ENCODE results near the gene TFF2. TPM values are rescaled to one million over a fixed set of nuclear protein-coding genes. Genes with fewer than 3 reads are reported as not detected.

The TFF2 gene
- total RNA-seq, 1 donor = not detected

DNA sequence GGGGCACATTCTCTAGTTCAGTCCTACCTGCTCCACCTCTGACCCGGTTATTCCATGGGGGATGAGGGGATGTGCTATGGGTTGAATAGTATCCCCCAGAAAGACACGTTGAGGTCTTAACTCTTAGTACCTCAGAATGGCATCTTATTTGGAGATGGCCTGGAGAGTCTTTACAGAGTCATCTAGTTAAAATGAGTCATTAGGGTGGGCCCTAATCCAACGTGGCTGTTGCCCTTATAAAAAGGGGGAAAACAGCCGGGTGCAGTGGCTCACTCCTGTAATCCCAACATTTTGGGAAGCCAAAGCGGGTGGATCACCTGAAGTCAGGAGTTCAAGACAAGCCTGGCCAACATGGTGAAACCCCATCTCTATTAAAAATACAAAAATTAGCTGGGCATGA lies 39.4 kb upstream of the TFF2 start:
- H3K27me3 ChIP-seq (ENCODE audit: insufficient read depth, low read length) = peaks cover 14% of the 10 kb centered on the region
- no peak overlapping the region for H2AFZ ChIP-seq (ENCODE audit: low read length)
- no peaks in the 10 kb centered on the region for H4K20me1 ChIP-seq (ENCODE audit: insufficient read depth, low read length)
- no peaks in the 10 kb centered on the region for H3K4me1 ChIP-seq (ENCODE audit: insufficient read depth, low read length)
- no peak for DNase-seq (ENCODE audit: insufficient read length, low spot score, missing footprints)
- H3K4me3 ChIP-seq (ENCODE audit: insufficient read depth, low read length) = no peak overlapping the region
- no peak overlapping the region for H3K27ac ChIP-seq (ENCODE audit: low read depth, low read length)
- no peaks in the 10 kb centered on the region for H3K79me2 ChIP-seq (ENCODE audit: insufficient read depth, low read length)
- no peak overlapping the region for H3K4me2 ChIP-seq (ENCODE audit: insufficient read depth, low read length)
- TF ChIP-seq, protein P1, sequence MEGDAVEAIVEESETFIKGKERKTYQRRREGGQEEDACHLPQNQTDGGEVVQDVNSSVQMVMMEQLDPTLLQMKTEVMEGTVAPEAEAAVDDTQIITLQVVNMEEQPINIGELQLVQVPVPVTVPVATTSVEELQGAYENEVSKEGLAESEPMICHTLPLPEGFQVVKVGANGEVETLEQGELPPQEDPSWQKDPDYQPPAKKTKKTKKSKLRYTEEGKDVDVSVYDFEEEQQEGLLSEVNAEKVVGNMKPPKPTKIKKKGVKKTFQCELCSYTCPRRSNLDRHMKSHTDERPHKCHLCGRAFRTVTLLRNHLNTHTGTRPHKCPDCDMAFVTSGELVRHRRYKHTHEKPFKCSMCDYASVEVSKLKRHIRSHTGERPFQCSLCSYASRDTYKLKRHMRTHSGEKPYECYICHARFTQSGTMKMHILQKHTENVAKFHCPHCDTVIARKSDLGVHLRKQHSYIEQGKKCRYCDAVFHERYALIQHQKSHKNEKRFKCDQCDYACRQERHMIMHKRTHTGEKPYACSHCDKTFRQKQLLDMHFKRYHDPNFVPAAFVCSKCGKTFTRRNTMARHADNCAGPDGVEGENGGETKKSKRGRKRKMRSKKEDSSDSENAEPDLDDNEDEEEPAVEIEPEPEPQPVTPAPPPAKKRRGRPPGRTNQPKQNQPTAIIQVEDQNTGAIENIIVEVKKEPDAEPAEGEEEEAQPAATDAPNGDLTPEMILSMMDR (IDR thresholded peaks at IDR 0.05; ENCODE audit: extremely low read depth, low read depth, low read length) = no peak
- no peaks in the 10 kb centered on the region for H3K36me3 ChIP-seq (ENCODE audit: insufficient read depth, low read length)
- H3K9me3 ChIP-seq (ENCODE audit: low read depth, low read length) = no peaks in the 10 kb centered on the region

DNA sequence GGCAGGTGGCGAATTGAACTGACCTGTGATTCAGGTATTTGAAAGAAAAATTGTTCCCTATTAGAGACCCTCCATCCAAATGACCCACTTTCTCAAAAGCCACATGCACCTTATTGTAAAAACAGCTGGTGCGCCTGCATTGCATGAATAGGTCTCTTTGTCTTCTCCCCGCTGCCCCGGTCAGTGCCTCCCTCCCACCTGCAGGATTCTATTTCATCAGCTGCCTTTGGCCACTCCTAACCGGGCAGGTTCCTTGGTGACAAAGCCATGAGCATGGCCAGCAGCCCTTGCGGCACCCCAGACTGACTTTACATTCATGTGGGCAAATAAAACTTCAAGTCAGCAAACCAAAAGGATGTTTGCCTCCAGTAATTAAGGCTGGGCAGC lies 38.6 kb upstream of the TFF2 start:
- peaks cover 14% of the 10 kb centered on the region for H3K27me3 ChIP-seq (ENCODE audit: insufficient read depth, low read length)
- DNase-seq (ENCODE audit: insufficient read length, low spot score, missing footprints) = no peak

DNA sequence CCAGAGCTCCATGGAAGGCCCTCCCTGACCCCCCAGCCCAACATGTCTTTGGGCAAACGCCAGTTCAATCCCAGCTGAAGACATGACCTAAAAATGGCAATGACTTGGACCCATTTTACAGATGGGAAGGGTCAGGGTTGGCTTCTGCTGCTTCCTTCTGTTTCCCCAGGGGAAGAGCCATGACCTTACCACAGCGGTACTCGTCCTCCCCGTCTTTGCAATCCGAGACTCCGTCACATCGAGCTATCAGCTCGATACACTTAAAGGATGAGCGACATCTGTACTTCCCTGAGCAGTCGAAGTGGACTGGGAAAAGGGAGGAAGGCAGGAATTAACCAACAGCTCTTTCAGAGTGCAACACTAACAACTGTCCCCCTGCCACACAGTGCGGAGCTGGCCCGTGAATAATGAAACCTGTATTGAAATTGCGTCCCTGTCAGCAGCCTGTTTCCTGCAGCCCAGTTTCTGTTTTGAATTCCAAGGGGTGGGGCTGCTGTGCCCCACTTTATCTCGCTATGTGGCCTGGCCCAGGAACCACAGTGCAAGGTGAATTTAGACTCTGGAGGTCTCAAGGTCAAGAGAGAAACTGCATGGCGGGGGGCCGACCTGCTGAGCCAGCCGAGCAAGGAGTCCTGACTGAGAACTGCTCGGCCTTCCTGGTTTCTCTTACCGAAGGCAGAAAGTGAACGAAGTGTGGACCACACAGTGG lies 38.1 kb upstream of the TFF2 start:
- Histone ChIP-seq H3K27ac (ENCODE audit: low read depth, low read length) (no peak overlapping the region), H3K4me1 (ENCODE audit: insufficient read depth, low read length) (no peaks in the 10 kb centered on the region), H3K4me2 (ENCODE audit: insufficient read depth, low read length) (no peak overlapping the region), H2AFZ (ENCODE audit: low read length) (no peak overlapping the region), H3K9me3 (ENCODE audit: low read depth, low read length) (no peaks in the 10 kb centered on the region), H3K4me3 (ENCODE audit: insufficient read depth, low read length) (no peak overlapping the region), H3K36me3 (ENCODE audit: insufficient read depth, low read length) (no peaks in the 10 kb centered on the region), H4K20me1 (ENCODE audit: insufficient read depth, low read length) (no peaks in the 10 kb centered on the region), H3K27me3 (ENCODE audit: insufficient read depth, low read length) (peaks cover 14% of the 10 kb centered on the region), H3K79me2 (ENCODE audit: insufficient read depth, low read length) (no peaks in the 10 kb centered on the region)
- TF ChIP-seq, protein P1 (IDR thresholded peaks at IDR 0.05; ENCODE audit: extremely low read depth, low read depth, low read length) = no peak
- no peak for DNase-seq (ENCODE audit: insufficient read length, low spot score, missing footprints)

More for the DNA sequence above, 38.6 kb upstream of the TFF2 start:
- Histone ChIP-seq H3K4me3 (ENCODE audit: insufficient read depth, low read length) (no peak overlapping the region), H3K9me3 (ENCODE audit: low read depth, low read length) (no peaks in the 10 kb centered on the region), H3K4me2 (ENCODE audit: insufficient read depth, low read length) (no peak overlapping the region), H4K20me1 (ENCODE audit: insufficient read depth, low read length) (no peaks in the 10 kb centered on the region), H3K79me2 (ENCODE audit: insufficient read depth, low read length) (no peaks in the 10 kb centered on the region), H3K27ac (ENCODE audit: low read depth, low read length) (no peak overlapping the region), H3K4me1 (ENCODE audit: insufficient read depth, low read length) (no peaks in the 10 kb centered on the region), H3K36me3 (ENCODE audit: insufficient read depth, low read length) (no peaks in the 10 kb centered on the region), H2AFZ (ENCODE audit: low read length) (no peak overlapping the region)
- TF ChIP-seq, protein P1 (IDR thresholded peaks at IDR 0.05; ENCODE audit: extremely low read depth, low read depth, low read length) = no peak

DNA sequence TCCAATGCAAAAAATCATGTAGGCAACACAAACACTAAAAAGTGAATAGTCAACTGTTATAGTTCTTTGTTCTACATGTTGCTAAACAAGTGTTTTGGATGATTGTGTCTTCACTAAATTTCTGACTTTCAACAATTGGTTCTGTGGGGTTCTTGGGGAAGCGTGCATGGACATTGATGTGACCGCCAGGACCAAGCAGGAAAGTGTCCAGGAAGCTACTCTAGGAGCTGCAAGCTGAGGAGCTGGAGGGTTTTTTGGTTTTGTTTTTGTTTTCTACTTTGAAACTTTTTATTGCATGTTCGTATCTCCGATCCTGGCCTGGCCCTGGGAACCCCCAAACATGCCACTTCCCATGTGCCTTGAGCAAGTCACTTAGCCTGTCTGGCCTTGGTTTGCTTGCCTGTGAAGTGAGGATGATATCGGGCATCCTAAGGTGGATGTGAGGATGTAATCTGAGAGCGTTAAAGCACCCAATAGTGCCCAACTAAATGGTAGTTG lies 37.1 kb upstream of the TFF2 start:
- Histone ChIP-seq H3K27me3 (ENCODE audit: insufficient read depth, low read length) (peaks cover 14% of the 10 kb centered on the region), H3K79me2 (ENCODE audit: insufficient read depth, low read length) (no peaks in the 10 kb centered on the region), H3K4me2 (ENCODE audit: insufficient read depth, low read length) (no peak overlapping the region), H4K20me1 (ENCODE audit: insufficient read depth, low read length) (no peaks in the 10 kb centered on the region), H2AFZ (ENCODE audit: low read length) (no peak overlapping the region), H3K4me1 (ENCODE audit: insufficient read depth, low read length) (no peaks in the 10 kb centered on the region), H3K36me3 (ENCODE audit: insufficient read depth, low read length) (no peaks in the 10 kb centered on the region), H3K9me3 (ENCODE audit: low read depth, low read length) (no peaks in the 10 kb centered on the region), H3K4me3 (ENCODE audit: insufficient read depth, low read length) (no peak overlapping the region), H3K27ac (ENCODE audit: low read depth, low read length) (no peak overlapping the region)
- no peak for DNase-seq (ENCODE audit: insufficient read length, low spot score, missing footprints)
- TF ChIP-seq, protein P1 (IDR thresholded peaks at IDR 0.05; ENCODE audit: extremely low read depth, low read depth, low read length) = no peak
